SK-N-SH treated with all-trans-retinoic acid at 6 μM for 48 hours (cell line): Measurements from ENCODE around the gene DOCK4.

Experiments used
- ARNTL ChIP-seq: fragments of 450-650 bp; formaldehyde crosslinking; IDR thresholded peaks from 2 replicates; pipeline ENCODE4 v1.5.0; 2020; ENCODE audit warnings: low read depth, mild to moderate bottlenecking, moderate library complexity, borderline replicate concordance
- BACH2 ChIP-seq: fragments of 250-450 bp; sonication (Bioruptor Pico); IDR thresholded peaks from 2 replicates; pipeline ENCODE4 v1.9.0; 2021; ENCODE audit warnings: mild to moderate bottlenecking, borderline replicate concordance
- CREB5 ChIP-seq: fragments of 250-450 bp; sonication (Bioruptor Pico); IDR thresholded peaks from 2 replicates; pipeline ENCODE4 v1.5.1; 2020; ENCODE audit warnings: low read depth, mild to moderate bottlenecking, moderate library complexity
- GLIS3 ChIP-seq: fragments of 250-450 bp; sonication (Bioruptor Pico); IDR thresholded peaks from 2 replicates; pipeline ENCODE4 v1.5.0; 2020; ENCODE audit warnings: mild to moderate bottlenecking, moderate library complexity
- OSR1 ChIP-seq: fragments of 250-450 bp; sonication (Bioruptor Pico); IDR thresholded peaks from 2 replicates; pipeline ENCODE4 v1.8.0; 2022; ENCODE audit warnings: moderate library complexity, mild to moderate bottlenecking, inconsistent platforms
- PATZ1 ChIP-seq: fragments of 250-450 bp; sonication (Bioruptor Pico); IDR thresholded peaks from 2 replicates; pipeline ENCODE4 v1.8.0; 2020; ENCODE audit warnings: mild to moderate bottlenecking, moderate library complexity, borderline replicate concordance
- PPARA ChIP-seq: fragments of 250-450 bp; sonication (Bioruptor Pico); IDR thresholded peaks from 2 replicates; pipeline ENCODE4 v1.5.0; 2020; ENCODE audit warnings: mild to moderate bottlenecking, borderline replicate concordance
- TOX ChIP-seq: fragments of 250-450 bp; sonication (Bioruptor Pico); IDR thresholded peaks from 2 replicates; pipeline ENCODE4 v1.8.0; 2021; ENCODE audit warnings: mild to moderate bottlenecking, moderate library complexity, borderline replicate concordance
- ZFP3 ChIP-seq: fragments of 250-450 bp; sonication (Bioruptor Pico); IDR thresholded peaks from 2 replicates; pipeline ENCODE4 v1.5.0; 2020; ENCODE audit warnings: mild to moderate bottlenecking, moderate library complexity
- ZFP30 ChIP-seq: fragments of 450-650 bp; formaldehyde crosslinking; IDR thresholded peaks from 2 replicates; pipeline ENCODE4 v1.5.0; 2022; ENCODE audit warnings: mild to moderate bottlenecking, moderate library complexity
- ZNF565 ChIP-seq: fragments of 450-650 bp; formaldehyde crosslinking; conservative IDR thresholded peaks from 2 replicates; pipeline ENCODE4 v1.5.0; 2020; ENCODE audit warnings: low read depth, mild to moderate bottlenecking, moderate library complexity

GRCh38 chr7:112022128-112022527, 184.1 kb downstream of the DOCK4 start:
- TF ChIP-seq PATZ1 (CRISPR knock-in tag) = no peak
- no peak for TF ChIP-seq TOX
- no peak for TF ChIP-seq ZNF565
- TF ChIP-seq GLIS3 (CRISPR knock-in tag) = no peak
- TF ChIP-seq PPARA = no peak
- TF ChIP-seq OSR1 (CRISPR knock-in tag) = no peak
- TF ChIP-seq BACH2 (CRISPR knock-in tag) = no peak
- no peak for TF ChIP-seq ARNTL (CRISPR knock-in tag)
- TF ChIP-seq CREB5 (CRISPR knock-in tag) = no peak
- TF ChIP-seq ZFP30 (CRISPR knock-in tag) = no peak
- no peak for TF ChIP-seq ZFP3 (CRISPR knock-in tag)
